Endothelial cell of umbilical vein (primary cell): ENCODE measurements around the gene BMPR1B.

Source experiments
- POLR2AphosphoS5 ChIP-seq: IDR thresholded peaks from 2 replicates; pipeline ENCODE4 v1.6.1; 2012; ENCODE audit warnings: low read depth, mild to moderate bottlenecking, control low read depth, low read length, moderate library complexity; ENCODE audit not compliant: insufficient read depth
- TF ChIP-seq, protein P1 (sequence below), 2 donors: IDR thresholded peaks; 1 replicate in 1 of 2; 2 replicates in 1 of 2; pipeline ENCODE4 v1.5.1; 2011; ENCODE audit warnings: low read length in 2 of 2, mild to moderate bottlenecking in 2 of 2, moderate library complexity in 2 of 2, control low read depth in 1 of 2, inconsistent platforms in 1 of 2, low read depth in 1 of 2; ENCODE audit not compliant: insufficient read depth in 1 of 2; ENCODE audit errors: extremely low read depth in 1 of 2

DNA sequence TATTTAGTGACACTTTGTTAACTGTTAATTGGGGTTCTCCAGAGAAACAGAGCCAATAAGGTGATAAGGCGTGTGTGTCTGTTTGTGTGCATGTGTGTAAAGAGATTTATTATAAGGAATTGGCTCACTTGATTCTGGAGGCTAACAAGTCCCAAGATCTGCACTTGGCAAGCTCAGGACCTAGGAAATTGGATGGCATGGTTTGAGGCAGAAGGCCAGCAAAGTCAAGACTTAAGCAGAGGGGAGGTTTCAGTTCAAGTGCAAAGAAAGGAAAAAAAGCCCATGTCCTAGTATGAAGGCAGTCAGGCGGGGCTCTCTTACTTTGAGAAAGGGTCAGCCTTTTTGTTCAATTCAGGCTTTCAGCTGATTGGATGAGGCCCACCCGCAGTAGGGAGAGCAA, 314.1 kb downstream of the BMPR1B start:
- no peak for TF ChIP-seq POLR2AphosphoS5
- TF ChIP-seq, protein P1, sequence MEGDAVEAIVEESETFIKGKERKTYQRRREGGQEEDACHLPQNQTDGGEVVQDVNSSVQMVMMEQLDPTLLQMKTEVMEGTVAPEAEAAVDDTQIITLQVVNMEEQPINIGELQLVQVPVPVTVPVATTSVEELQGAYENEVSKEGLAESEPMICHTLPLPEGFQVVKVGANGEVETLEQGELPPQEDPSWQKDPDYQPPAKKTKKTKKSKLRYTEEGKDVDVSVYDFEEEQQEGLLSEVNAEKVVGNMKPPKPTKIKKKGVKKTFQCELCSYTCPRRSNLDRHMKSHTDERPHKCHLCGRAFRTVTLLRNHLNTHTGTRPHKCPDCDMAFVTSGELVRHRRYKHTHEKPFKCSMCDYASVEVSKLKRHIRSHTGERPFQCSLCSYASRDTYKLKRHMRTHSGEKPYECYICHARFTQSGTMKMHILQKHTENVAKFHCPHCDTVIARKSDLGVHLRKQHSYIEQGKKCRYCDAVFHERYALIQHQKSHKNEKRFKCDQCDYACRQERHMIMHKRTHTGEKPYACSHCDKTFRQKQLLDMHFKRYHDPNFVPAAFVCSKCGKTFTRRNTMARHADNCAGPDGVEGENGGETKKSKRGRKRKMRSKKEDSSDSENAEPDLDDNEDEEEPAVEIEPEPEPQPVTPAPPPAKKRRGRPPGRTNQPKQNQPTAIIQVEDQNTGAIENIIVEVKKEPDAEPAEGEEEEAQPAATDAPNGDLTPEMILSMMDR (IDR thresholded peaks at IDR 0.05; ENCODE audit: extremely low read depth in 1 of 2, insufficient read depth in 1 of 2, low read depth in 1 of 2, low read length in 2 of 2) = no peak
